Measurements from ENCODE around the gene SPIRE1. TPM values are rescaled to one million over a fixed set of nuclear protein-coding genes. Genes with fewer than 3 reads are reported as not detected.

SPIRE1 gene
- total RNA-seq, 2 experiments from 2014 or later: 0.99 to 1.4 TPM

GRCh38 chr18:12464731-12465130, 193.2 kb downstream of the SPIRE1 start:
- Mint-ChIP-seq H3K4me1 (ENCODE audit: low read depth) (no peaks in the 10 kb centered on the region), H3K36me3 (ENCODE audit: low read depth) (no peaks in the 10 kb centered on the region), H3K9me3 (no peaks in the 10 kb centered on the region), H3K4me3 (no peak overlapping the region), H3K27ac (no peak overlapping the region), H3K27me3 (no peaks in the 10 kb centered on the region)
- H3K4me3 ChIP-seq (ENCODE audit: low read length): no peak overlapping the region
- H3K4me1 ChIP-seq (ENCODE audit: insufficient read depth, low read length): no peaks in the 10 kb centered on the region
- no peak for TF ChIP-seq CTCF (IDR thresholded peaks at IDR 0.05)
- DNase-seq: no peak
- intact Hi-C loops (cut with DNase I, micrococcal nuclease): no loop called here
- no peak for ATAC-seq (ENCODE audit: poor library complexity)
- H3K36me3 ChIP-seq (ENCODE audit: insufficient read depth, low read length): no peaks in the 10 kb centered on the region
- no peak overlapping the region for H3K27ac ChIP-seq (ENCODE audit: low read depth in 1 of 2, low read length in 2 of 2)
- H3K9me3 ChIP-seq (ENCODE audit: control insufficient read depth in 1 of 2, insufficient read depth in 1 of 2, low read length in 2 of 2): no peaks in the 10 kb centered on the region
- ChIA-PET CTCF (no interaction called here), POLR2A (no interaction called here)
- no peaks in the 10 kb centered on the region for H3K27me3 ChIP-seq (ENCODE audit: control insufficient read depth in 1 of 2, insufficient read depth in 2 of 2, low read length in 2 of 2)

GRCh38 chr18:12463191-12463590, 194.7 kb downstream of the SPIRE1 start:
- Histone ChIP-seq H3K9me3 (ENCODE audit: control insufficient read depth in 1 of 2, insufficient read depth in 1 of 2, low read length in 2 of 2) (no peaks in the 10 kb centered on the region), H3K4me1 (ENCODE audit: insufficient read depth, low read length) (no peaks in the 10 kb centered on the region), H3K36me3 (ENCODE audit: insufficient read depth, low read length) (no peaks in the 10 kb centered on the region), H3K27me3 (ENCODE audit: control insufficient read depth in 1 of 2, insufficient read depth in 2 of 2, low read length in 2 of 2) (no peaks in the 10 kb centered on the region), H3K27ac (ENCODE audit: low read depth in 1 of 2, low read length in 2 of 2) (no peak overlapping the region), H3K4me3 (ENCODE audit: low read length) (no peak overlapping the region)
- no peak overlapping the region for H3K4me3 Mint-ChIP-seq
- H3K27me3 Mint-ChIP-seq: no peaks in the 10 kb centered on the region
- H3K4me1 Mint-ChIP-seq (ENCODE audit: low read depth): no peaks in the 10 kb centered on the region
- ChIA-PET CTCF (no interaction called here), POLR2A (no interaction called here)
- DNase-seq (no peak), ATAC-seq (ENCODE audit: poor library complexity) (no peak)
- H3K9me3 Mint-ChIP-seq: no peaks in the 10 kb centered on the region
- H3K27ac Mint-ChIP-seq: no peak overlapping the region
- no peaks in the 10 kb centered on the region for H3K36me3 Mint-ChIP-seq (ENCODE audit: low read depth)
- intact Hi-C loops (cut with DNase I, micrococcal nuclease): no loop called here
- no peak for TF ChIP-seq CTCF (IDR thresholded peaks at IDR 0.05)

- no peak for DNase-seq
- TF ChIP-seq CTCF (IDR thresholded peaks at IDR 0.05): no peak
- CTCF ChIA-PET: no interaction called here
Observed at GRCh38 chr18:12462242-12462641, 195.7 kb downstream of the SPIRE1 start.

More at GRCh38 chr18:12462242-12462641, 195.7 kb downstream of the SPIRE1 start:
- Mint-ChIP-seq H3K4me3 (no peak overlapping the region), H3K9me3 (no peaks in the 10 kb centered on the region), H3K4me1 (ENCODE audit: low read depth) (no peaks in the 10 kb centered on the region), H3K36me3 (ENCODE audit: low read depth) (no peaks in the 10 kb centered on the region), H3K27ac (no peak overlapping the region), H3K27me3 (no peaks in the 10 kb centered on the region)
- Histone ChIP-seq H3K4me3 (ENCODE audit: low read length) (no peak overlapping the region), H3K4me1 (ENCODE audit: insufficient read depth, low read length) (no peaks in the 10 kb centered on the region), H3K36me3 (ENCODE audit: insufficient read depth, low read length) (no peaks in the 10 kb centered on the region), H3K27ac (ENCODE audit: low read depth in 1 of 2, low read length in 2 of 2) (no peak overlapping the region), H3K27me3 (ENCODE audit: control insufficient read depth in 1 of 2, insufficient read depth in 2 of 2, low read length in 2 of 2) (no peaks in the 10 kb centered on the region), H3K9me3 (ENCODE audit: control insufficient read depth in 1 of 2, insufficient read depth in 1 of 2, low read length in 2 of 2) (no peaks in the 10 kb centered on the region)
- ATAC-seq (ENCODE audit: poor library complexity): no peak
- POLR2A ChIA-PET: no interaction called here
- intact Hi-C loops (cut with DNase I, micrococcal nuclease): no loop called here

Measured in CD4-positive, alpha-beta T cell (primary cell).